ENCODE data around the gene RNF123. TPM values are rescaled to one million over a fixed set of nuclear protein-coding genes. Genes with fewer than 3 reads are reported as not detected.

RNF123 gene
- total and polyA plus RNA-seq, 4 donors, result 22.2 to 45.0 (median 23.1) TPM

GRCh38 chr3:49669352-49669751 is 20.0 kb upstream of the RNF123 start:
- TF ChIP-seq CTCF (IDR thresholded peaks at IDR 0.05; ENCODE audit: control extremely low read depth, extremely low read depth), result no peak
- peaks cover 0 to 6% (median 0%) of the 10 kb centered on the region in 5 donors for H3K4me1 ChIP-seq (ENCODE audit: control insufficient read depth in 5 of 5, insufficient read depth in 5 of 5, low read length in 5 of 5)
- WGBS, 2 donors, result 77 to 88% methylated on average over 3 of the region's 3 CpGs

GRCh38 chr3:49670940-49671290 is 18.4 kb upstream of the RNF123 start:
- Histone ChIP-seq H3K36me3 (ENCODE audit: control insufficient read depth in 4 of 4, insufficient read depth in 4 of 4, low read length in 4 of 4) (peaks cover 0 to 3% (median 1%) of the 10 kb centered on the region in 4 donors), H3K9me3 (ENCODE audit: control insufficient read depth in 4 of 4, insufficient read depth in 3 of 4, low read length in 3 of 4) (no peaks in the 10 kb centered on the region), H3K27ac (ENCODE audit: low read depth in 1 of 2, low read length in 1 of 2) (no peak overlapping the region), H3K4me3 (no peak overlapping the region), H3K9ac (ENCODE audit: insufficient read depth in 1 of 2, low read length in 2 of 2) (no peak overlapping the region), H3K4me1 (ENCODE audit: control insufficient read depth in 5 of 5, insufficient read depth in 5 of 5, low read length in 5 of 5) (peaks cover 0 to 15% (median 0%) of the 10 kb centered on the region in 5 donors), H3K27me3 (ENCODE audit: control insufficient read depth in 3 of 3, insufficient read depth in 3 of 3, low read length in 2 of 3) (no peaks in the 10 kb centered on the region)
- 64 to 72% methylated on average over 6 of the region's 6 CpGs for WGBS, 2 donors
- no peak for TF ChIP-seq CTCF (IDR thresholded peaks at IDR 0.05; ENCODE audit: control extremely low read depth, extremely low read depth)
- ATAC-seq (ENCODE audit: insufficient read depth, low FRiP score) (no peak), DNase-seq (no peak)

More at GRCh38 chr3:49669352-49669751, 20.0 kb upstream of the RNF123 start:
- no peak overlapping the region for H3K9ac ChIP-seq (ENCODE audit: insufficient read depth in 1 of 2, low read length in 2 of 2)
- H3K27me3 ChIP-seq (ENCODE audit: control insufficient read depth in 3 of 3, insufficient read depth in 3 of 3, low read length in 2 of 3), result no peaks in the 10 kb centered on the region
- H3K4me3 ChIP-seq, result no peak overlapping the region
- H3K36me3 ChIP-seq (ENCODE audit: control insufficient read depth in 4 of 4, insufficient read depth in 4 of 4, low read length in 4 of 4), result no peaks in the 10 kb centered on the region
- DNase-seq (no peak), ATAC-seq (ENCODE audit: insufficient read depth, low FRiP score) (no peak)
- no peaks in the 10 kb centered on the region for H3K9me3 ChIP-seq (ENCODE audit: control insufficient read depth in 4 of 4, insufficient read depth in 3 of 4, low read length in 3 of 4)
- H3K27ac ChIP-seq (ENCODE audit: low read depth in 1 of 2, low read length in 1 of 2), result no peak overlapping the region

GRCh38 chr3:49671291-49672288 is 17.8 kb upstream of the RNF123 start:
- peak; percentile 66 to 77 (median 71) for DNase-seq
- H3K36me3 ChIP-seq (ENCODE audit: control insufficient read depth in 4 of 4, insufficient read depth in 4 of 4, low read length in 4 of 4), result peaks cover 0 to 8% (median 2%) of the 10 kb centered on the region in 4 donors
- H3K27ac ChIP-seq (ENCODE audit: low read depth in 1 of 2, low read length in 1 of 2), result no peak overlapping the region
- H3K9me3 ChIP-seq (ENCODE audit: control insufficient read depth in 4 of 4, insufficient read depth in 3 of 4, low read length in 3 of 4), result no peaks in the 10 kb centered on the region
- H3K27me3 ChIP-seq (ENCODE audit: control insufficient read depth in 3 of 3, insufficient read depth in 3 of 3, low read length in 2 of 3), result no peaks in the 10 kb centered on the region
- H3K9ac ChIP-seq (ENCODE audit: insufficient read depth in 1 of 2, low read length in 2 of 2), result no peak overlapping the region
- ATAC-seq (ENCODE audit: insufficient read depth, low FRiP score), result no peak
- no peak overlapping the region for H3K4me3 ChIP-seq
- WGBS, 2 donors, result 42 to 48% methylated on average over 11 of the region's 11 CpGs
- H3K4me1 ChIP-seq (ENCODE audit: control insufficient read depth in 5 of 5, insufficient read depth in 5 of 5, low read length in 5 of 5), result peaks cover 0 to 15% (median 0%) of the 10 kb centered on the region in 5 donors
- peak; percentile 59 for TF ChIP-seq CTCF (IDR thresholded peaks at IDR 0.05; ENCODE audit: control extremely low read depth, extremely low read depth)
